HepG2 (cell line): ENCODE results near the gene HYAL1. TPM values are rescaled to one million over a fixed set of nuclear protein-coding genes. Genes with fewer than 3 reads are reported as not detected.

Experiments used
- ATAD3A ChIP-seq: sonication (generic); formaldehyde crosslinking; IDR thresholded peaks from 2 replicates; pipeline ENCODE4 v1.4.0; 2020; ENCODE audit warnings: missing genetic modification reagents
- ATF6 ChIP-seq: sonication (generic); formaldehyde crosslinking; conservative IDR thresholded peaks from 2 replicates; pipeline ENCODE4 v1.4.0; 2020; ENCODE audit warnings: missing genetic modification reagents
- HOMEZ ChIP-seq: IDR thresholded peaks from 2 replicates; pipeline ENCODE4 v1.6.1; 2016; ENCODE audit warnings: low read depth
- IKZF5 ChIP-seq: IDR thresholded peaks from 2 replicates; pipeline ENCODE4 v1.6.1; 2018; ENCODE audit warnings: missing genetic modification reagents, mild to moderate bottlenecking, missing compliant biosample characterization
- KDM4B ChIP-seq: sonication (generic); formaldehyde crosslinking; IDR thresholded peaks from 2 replicates; pipeline ENCODE4 v1.4.0; 2020; ENCODE audit warnings: missing genetic modification reagents
- NFIB ChIP-seq: sonication (generic); formaldehyde crosslinking; IDR thresholded peaks from 2 replicates; pipeline ENCODE4 v1.9.0; 2021; ENCODE audit warnings: missing genetic modification reagents, mild to moderate bottlenecking, borderline replicate concordance
- NR0B2 ChIP-seq: sonication (generic); formaldehyde crosslinking; IDR thresholded peaks from 2 replicates; pipeline ENCODE4 v1.4.0; 2020; ENCODE audit warnings: mild to moderate bottlenecking, missing genetic modification reagents
- PAX8 ChIP-seq: sonication (generic); formaldehyde crosslinking; IDR thresholded peaks from 2 replicates; pipeline ENCODE4 v1.8.0; 2022; ENCODE audit warnings: mild to moderate bottlenecking, missing genetic modification reagents, borderline replicate concordance
- PLSCR1 ChIP-seq: sonication (generic); formaldehyde crosslinking; IDR thresholded peaks from 2 replicates; pipeline ENCODE4 v1.5.0; 2020; ENCODE audit warnings: missing genetic modification reagents, mild to moderate bottlenecking, borderline replicate concordance
- SNAPC2 ChIP-seq: sonication (generic); formaldehyde crosslinking; IDR thresholded peaks from 2 replicates; pipeline ENCODE4 v1.8.1; 2022; ENCODE audit warnings: mild to moderate bottlenecking, missing genetic modification reagents
- SP4 ChIP-seq: sonication (generic); formaldehyde crosslinking; IDR thresholded peaks from 2 replicates; pipeline ENCODE4 v1.8.1; 2023; ENCODE audit warnings: mild to moderate bottlenecking, missing genetic modification reagents
- SP5 ChIP-seq: IDR thresholded peaks from 2 replicates; pipeline ENCODE4 v1.6.1; 2016; ENCODE audit warnings: low read depth, borderline replicate concordance
- TOPORS ChIP-seq: sonication (generic); formaldehyde crosslinking; IDR thresholded peaks from 2 replicates; pipeline ENCODE4 v1.8.0; 2023; ENCODE audit warnings: mild to moderate bottlenecking, missing genetic modification reagents
- TSC22D2 ChIP-seq: sonication (generic); formaldehyde crosslinking; IDR thresholded peaks from 2 replicates; pipeline ENCODE4 v1.5.1; 2020; ENCODE audit warnings: missing genetic modification reagents, mild to moderate bottlenecking, borderline replicate concordance
- UBTF ChIP-seq: sonication (generic); formaldehyde crosslinking; IDR thresholded peaks from 2 replicates; pipeline ENCODE4 v1.4.0; 2020; ENCODE audit warnings: mild to moderate bottlenecking, missing genetic modification reagents
- XRCC5 ChIP-seq: fragments of 200-400 bp; formaldehyde crosslinking; optimal IDR thresholded peaks from 2 replicates; pipeline ENCODE3; 2017; ENCODE audit warnings: mild to moderate bottlenecking, low read length
- ZFP62 ChIP-seq: sonication (generic); formaldehyde crosslinking; IDR thresholded peaks from 2 replicates; pipeline ENCODE4 v1.4.0; 2020; ENCODE audit warnings: missing genetic modification reagents
- ZMYM3 ChIP-seq: sonication (generic); formaldehyde crosslinking; IDR thresholded peaks from 2 replicates; pipeline ENCODE4 v1.5.1; 2020; ENCODE audit warnings: mild to moderate bottlenecking, missing genetic modification reagents
- ZNF12 ChIP-seq: sonication (generic); formaldehyde crosslinking; IDR thresholded peaks from 2 replicates; pipeline ENCODE4 v1.5.0; 2020; ENCODE audit warnings: missing genetic modification reagents
- ZNF160 ChIP-seq: sonication (generic); formaldehyde crosslinking; IDR thresholded peaks from 2 replicates; pipeline ENCODE4 v1.8.0; 2022; ENCODE audit warnings: mild to moderate bottlenecking, inconsistent platforms, missing genetic modification reagents
- ZNF678 ChIP-seq: sonication (generic); formaldehyde crosslinking; IDR thresholded peaks from 2 replicates; pipeline ENCODE4 v1.4.0; 2020; ENCODE audit warnings: mild to moderate bottlenecking, missing genetic modification reagents
- ZNF775 ChIP-seq: sonication (generic); formaldehyde crosslinking; IDR thresholded peaks from 2 replicates; pipeline ENCODE4 v1.4.0; 2020; ENCODE audit warnings: missing genetic modification reagents, mild to moderate bottlenecking, moderate library complexity, borderline replicate concordance
- polyA plus RNA-seq, 8 experiments: library from polyadenylated mRNA; depleted of rRNA in 3 of 8; stranded (reverse) in 7 of 8; unstranded in 1 of 8; fragments of >200 nt; fragmentation: Illumina TruSeq in 4 of 8; extraction: Trizol in 4 of 8; gene quantifications; 2 replicates each; pipeline versions ENCODE4 v1.2.1 to v1.2.3, GENCODE V29; 2011 to 2016; ENCODE audit warnings: low read depth in 4 of 8, missing spikeins in 1 of 8, mixed read lengths in 1 of 8; ENCODE audit not compliant: insufficient read depth in 1 of 8
- total RNA-seq, 5 experiments: library from RNA; depleted of rRNA; stranded (reverse); fragments of >200 nt; fragmentation: Illumina TruSeq; extraction: Trizol; gene quantifications; 2 replicates each; pipeline ENCODE4 v1.2.3, GENCODE V29; 2016; ENCODE audit warnings: low read depth in 1 of 5

HYAL1 gene
- total and polyA plus RNA-seq, 2 of the 13 experiments (the other 11 are each of a cell fraction or from before 2014, with no cell fraction given) = 76.5 to 193 TPM

- TF ChIP-seq IKZF5 (CRISPR knock-in tag) (0 out of 2 replicates have a peak, but pooled peaks have one; percentile 37), KDM4B (CRISPR knock-in tag) (0 out of 2 replicates have a peak, but pooled peaks have one; percentile 45), ZMYM3 (CRISPR knock-in tag) (no peak), ZNF775 (CRISPR knock-in tag) (no peak), ZNF12 (CRISPR knock-in tag) (no peak), SNAPC2 (CRISPR knock-in tag) (peak; percentile 72; the same call in 1 of the 2 replicates), ZNF160 (peak; percentile 83; the same call in 1 of the 2 replicates), NR0B2 (CRISPR knock-in tag) (peak; percentile 32), TSC22D2 (no peak), ZFP62 (CRISPR knock-in tag) (no peak), HOMEZ (peak; percentile 43; the same call in 1 of the 2 replicates), TOPORS (CRISPR knock-in tag) (no peak), XRCC5 (no peak), ATF6 (CRISPR knock-in tag) (no peak), SP5 (CRISPR knock-in tag) (peak; percentile 67; the same call in 1 of the 2 replicates), NFIB (CRISPR knock-in tag) (no peak), ATAD3A (CRISPR knock-in tag) (no peak), SP4 (peak; percentile 82), PAX8 (CRISPR knock-in tag) (peak; percentile 97; the same call in 1 of the 2 replicates), UBTF (CRISPR knock-in tag) (peak; percentile 85), ZNF678 (CRISPR knock-in tag) (no peak), PLSCR1 (CRISPR knock-in tag) (no peak)
Measured at GRCh38 chr3:50337175-50337861, 33.9 kb upstream of the HYAL1 start (continued).
